ENCODE data around the gene CCDC171.

Gene CCDC171

GRCh38 chr9:15901572-15901971 is 348.7 kb downstream of the CCDC171 start:
- DNase-seq, result no peak

- DNase-seq, result no peak
Measured at GRCh38 chr9:15909297-15909696, 356.5 kb downstream of the CCDC171 start.

DNA sequence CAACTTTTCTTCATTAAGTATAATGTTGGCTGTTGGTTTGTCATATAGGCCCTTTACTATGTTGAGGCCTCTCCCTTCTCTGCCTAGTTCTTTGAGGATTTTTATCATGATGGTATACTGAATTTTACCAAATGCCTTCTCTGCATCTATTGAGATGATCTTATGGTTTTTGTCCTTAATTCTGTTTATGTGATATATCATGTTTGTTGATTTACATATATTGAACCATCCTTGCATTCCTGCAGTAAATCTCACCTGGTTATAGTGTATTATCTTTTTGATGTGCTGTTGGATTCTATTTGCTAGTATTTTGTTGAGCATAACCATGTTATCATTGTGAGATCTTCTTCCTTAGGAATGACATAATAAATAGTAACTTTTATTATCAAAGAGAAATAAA is 362.9 kb downstream of the CCDC171 start:
- DNase-seq, result no peak

DNA sequence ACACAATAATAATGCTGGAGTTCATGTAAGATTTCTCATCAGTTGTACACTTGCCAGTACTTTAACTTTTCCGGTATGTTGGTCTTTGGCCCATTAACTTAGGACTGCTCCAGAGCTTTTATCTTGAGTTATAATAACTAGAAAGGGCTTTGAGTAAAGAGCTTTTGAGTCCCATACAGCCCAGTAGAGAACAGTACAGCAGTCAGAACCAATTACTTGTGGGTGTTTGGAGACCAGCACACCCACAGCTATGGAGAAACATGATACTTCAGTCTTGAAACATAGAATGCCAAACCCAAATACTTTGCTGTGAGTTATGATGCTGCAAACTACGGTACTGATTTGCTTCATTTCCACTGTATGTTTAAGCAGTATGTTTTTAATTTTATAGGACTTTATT is 374.3 kb downstream of the CCDC171 start:
- no peak for DNase-seq

DNA sequence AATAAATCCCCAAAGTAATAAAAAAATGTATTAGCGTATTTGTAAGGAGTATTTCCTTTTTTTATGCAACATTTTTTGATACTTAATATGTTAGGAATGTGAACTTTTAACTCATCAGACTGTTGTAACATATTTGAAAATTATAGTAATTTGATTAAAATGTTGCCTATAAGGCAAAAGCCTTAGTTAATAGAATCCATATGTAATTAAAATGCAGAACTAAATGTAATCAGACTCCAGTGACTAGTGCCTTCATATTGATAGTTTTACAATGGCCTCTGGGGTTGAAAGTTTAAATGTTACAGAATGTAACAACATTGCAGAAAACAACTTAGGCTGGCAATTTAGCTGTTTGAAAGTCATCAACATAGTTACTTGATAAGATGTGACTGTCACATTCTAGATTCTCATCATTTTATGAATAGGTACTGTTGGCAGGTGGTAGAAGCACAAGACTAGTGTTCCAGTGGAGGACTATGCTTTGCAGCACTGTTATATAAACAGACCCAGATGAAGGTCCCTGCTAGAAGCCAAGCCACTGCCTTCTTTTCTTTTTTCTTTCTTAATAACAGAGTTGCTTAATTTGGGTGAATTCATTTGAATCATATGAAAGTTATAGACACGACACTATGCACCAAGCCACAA is 382.9 kb downstream of the CCDC171 start:
- no peak for DNase-seq

GRCh38 chr9:15936306-15936921 is 383.6 kb downstream of the CCDC171 start:
- no peak for DNase-seq

DNA sequence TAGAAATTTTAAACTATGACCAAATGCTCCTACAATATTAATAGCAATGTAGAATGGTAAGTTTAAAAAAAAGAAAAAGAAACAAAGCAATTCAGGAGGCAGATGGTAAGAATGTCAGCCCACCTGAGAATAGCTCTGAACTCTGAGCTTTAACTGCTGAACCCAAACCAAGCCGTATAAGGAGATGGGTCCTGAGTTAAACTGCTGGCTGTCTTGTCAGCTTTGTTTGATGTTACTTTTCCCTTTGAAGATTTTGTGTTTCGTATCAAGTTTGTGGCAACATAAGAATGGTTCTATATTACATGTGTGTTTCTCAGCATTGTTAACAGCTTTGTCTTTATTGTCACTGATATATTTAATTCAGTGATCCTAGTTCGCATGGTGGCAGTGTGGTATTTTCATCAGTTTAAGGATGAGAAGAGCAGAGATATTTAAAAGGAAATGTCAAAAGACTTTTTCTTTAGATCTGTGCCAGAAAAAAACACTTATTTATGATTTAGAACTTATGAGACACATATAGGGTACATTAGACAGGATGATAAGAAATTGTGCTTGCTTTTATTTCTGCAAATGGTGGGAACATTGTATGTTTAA is 390.1 kb downstream of the CCDC171 start:
- no peak for DNase-seq

GRCh38 chr9:15944341-15944740 is 391.5 kb downstream of the CCDC171 start:
- no peak for DNase-seq

DNA sequence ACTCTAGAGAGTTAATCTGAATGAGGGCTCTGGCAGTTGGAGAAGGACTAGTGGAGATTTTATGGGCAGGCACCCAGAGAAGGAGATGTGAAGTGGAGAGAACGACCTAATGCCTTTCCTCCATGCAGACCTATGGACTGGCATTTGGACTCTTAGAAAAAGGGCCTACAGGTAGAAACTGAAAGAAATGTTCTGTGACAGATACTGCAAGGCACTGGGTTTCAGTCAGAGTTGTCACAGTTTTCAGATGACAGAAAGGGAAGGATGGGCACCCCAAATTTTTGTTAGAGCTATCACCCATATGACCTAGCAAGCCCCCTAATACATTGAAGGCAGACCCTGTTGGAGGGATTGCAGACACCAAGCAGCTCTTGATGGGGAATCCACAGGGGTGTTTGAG is 406.8 kb downstream of the CCDC171 start:
- DNase-seq, result no peak

DNA sequence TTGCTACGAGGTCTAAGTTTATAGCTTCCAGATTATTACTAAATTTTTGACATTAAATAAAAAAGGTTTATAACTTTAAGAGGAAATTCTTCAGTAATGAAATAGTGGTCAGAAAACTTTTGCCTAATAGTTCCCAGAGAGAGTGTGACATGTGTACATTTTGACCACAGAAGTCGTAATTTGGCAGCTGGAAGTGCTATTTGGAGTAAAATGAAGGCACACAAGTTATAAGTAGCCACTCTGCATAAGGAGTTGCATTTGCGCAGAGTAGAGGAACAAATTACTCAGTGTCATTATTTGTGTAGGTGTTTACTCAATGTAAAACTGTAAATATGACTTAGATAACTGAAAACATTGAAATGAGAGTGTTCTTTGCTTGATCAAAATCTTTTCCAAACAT is 408.4 kb downstream of the CCDC171 start:
- no peak for DNase-seq

GRCh38 chr9:15965246-15965745 is 412.5 kb downstream of the CCDC171 start:
- DNase-seq, result no peak

- DNase-seq, result no peak
Measured at GRCh38 chr9:15966471-15966870, 413.6 kb downstream of the CCDC171 start.

GRCh38 chr9:15967068-15967467 is 414.2 kb downstream of the CCDC171 start:
- DNase-seq, result no peak

- no peak for DNase-seq
Measured at GRCh38 chr9:15972760-15973159, 419.9 kb downstream of the CCDC171 start.

GRCh38 chr9:15975101-15975778 is 422.4 kb downstream of the CCDC171 start:
- DNase-seq, result no peak

GRCh38 chr9:15977438-15977837 is 424.6 kb downstream of the CCDC171 start:
- no peak for DNase-seq

DNA sequence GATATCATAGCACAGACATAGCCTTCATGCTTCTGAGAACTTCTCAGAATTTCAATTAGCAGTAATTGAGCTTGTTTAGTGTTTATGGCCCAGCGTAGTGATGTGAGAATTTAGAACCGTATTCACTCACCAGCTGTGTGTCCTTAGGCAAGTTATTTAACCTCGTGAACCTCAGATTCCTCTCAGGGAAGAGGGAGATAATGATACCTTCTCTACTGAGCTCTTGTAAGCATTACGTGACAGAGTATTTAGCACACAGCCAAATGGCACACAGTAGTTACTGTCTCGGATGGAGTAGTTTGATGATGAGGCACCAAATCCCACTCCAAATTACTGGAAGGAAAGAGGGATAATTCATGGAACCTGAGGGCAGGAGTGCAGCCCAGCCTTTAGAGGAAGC is 429.3 kb downstream of the CCDC171 start:
- DNase-seq, result no peak

DNA sequence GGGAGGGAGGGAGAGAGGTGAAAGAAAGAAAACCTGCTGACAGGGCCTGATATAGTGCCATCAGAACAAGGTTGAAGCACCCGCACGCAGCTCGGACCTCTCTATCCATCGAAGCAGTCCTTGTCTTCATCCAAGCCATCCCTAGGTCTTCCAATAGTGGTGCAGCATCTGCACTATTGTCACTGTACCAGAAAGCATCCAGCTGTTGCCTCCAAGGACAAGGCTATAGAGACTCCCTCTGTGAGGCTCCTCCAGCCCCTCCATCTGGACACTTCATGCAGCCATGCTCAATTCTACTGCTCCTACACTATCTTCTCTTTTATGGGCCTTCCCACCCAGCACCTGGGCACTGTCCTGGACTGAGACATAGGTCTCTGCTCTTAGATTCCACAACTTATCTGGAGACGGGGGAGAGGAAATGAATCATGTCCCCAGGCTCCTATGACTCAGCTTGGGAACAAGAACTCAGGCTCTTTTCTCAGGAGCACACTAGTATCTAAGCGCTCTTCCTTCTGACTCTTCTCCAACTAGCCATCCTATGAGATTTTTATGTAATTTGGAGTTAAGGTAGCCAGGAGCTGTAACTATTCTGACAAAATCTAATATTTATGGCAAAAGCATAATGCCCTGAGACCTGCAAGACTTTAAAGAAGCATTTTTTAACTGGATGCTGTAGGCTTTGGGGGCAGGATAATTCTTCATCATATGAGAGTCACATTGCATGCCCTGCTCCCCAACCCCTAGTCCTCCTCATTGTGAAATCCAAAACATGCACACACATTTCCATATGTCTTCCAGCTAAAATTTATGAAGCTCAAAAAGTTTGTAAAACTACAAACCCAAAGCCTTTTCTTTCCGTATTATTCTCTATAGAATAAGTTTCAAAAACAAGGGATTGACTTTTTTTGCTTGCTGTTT is 446.8 kb downstream of the CCDC171 start:
- DNase-seq, result no peak

GRCh38 chr9:16000811-16001210 is 448.0 kb downstream of the CCDC171 start:
- DNase-seq, result no peak

DNA sequence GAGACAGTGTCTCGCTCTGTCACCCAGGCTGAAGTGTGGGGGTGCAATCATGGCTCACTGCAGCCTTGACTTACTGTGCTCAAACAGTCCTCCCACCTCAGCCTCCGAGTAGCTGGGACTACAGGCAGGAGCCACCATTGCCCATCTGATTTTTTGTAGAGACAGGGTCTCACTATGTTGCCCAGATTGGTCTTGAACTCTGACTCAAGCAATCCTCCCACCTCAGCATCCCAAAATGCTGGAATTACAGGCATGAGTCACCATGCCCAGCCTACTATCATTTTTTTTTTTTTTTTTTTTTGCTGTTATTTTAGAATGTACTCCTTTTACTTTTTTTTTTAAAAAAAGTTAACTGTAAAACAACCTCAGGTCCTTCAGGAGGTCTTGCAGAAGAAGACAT is 449.0 kb downstream of the CCDC171 start:
- no peak for DNase-seq

GRCh38 chr9:16002816-16003215 is 450.0 kb downstream of the CCDC171 start:
- DNase-seq, result no peak

GRCh38 chr9:16003785-16004184 is 450.9 kb downstream of the CCDC171 start:
- DNase-seq, result no peak

- DNase-seq, result no peak
Measured at GRCh38 chr9:16004613-16005012, 451.8 kb downstream of the CCDC171 start.
